Erythroblast (primary cell): ENCODE measurements around the gene HAUS5.

Experiments used
- GATA1 ChIP-seq: IDR thresholded peaks from 2 replicates; pipeline ENCODE4 v1.6.1; 2011; ENCODE audit warnings: low read depth, mild to moderate bottlenecking, control low read depth, low read length, moderate library complexity
- POLR2A ChIP-seq: IDR thresholded peaks from 2 replicates; pipeline ENCODE4 v1.6.1; 2011; ENCODE audit warnings: mild to moderate bottlenecking, low read length

DNA sequence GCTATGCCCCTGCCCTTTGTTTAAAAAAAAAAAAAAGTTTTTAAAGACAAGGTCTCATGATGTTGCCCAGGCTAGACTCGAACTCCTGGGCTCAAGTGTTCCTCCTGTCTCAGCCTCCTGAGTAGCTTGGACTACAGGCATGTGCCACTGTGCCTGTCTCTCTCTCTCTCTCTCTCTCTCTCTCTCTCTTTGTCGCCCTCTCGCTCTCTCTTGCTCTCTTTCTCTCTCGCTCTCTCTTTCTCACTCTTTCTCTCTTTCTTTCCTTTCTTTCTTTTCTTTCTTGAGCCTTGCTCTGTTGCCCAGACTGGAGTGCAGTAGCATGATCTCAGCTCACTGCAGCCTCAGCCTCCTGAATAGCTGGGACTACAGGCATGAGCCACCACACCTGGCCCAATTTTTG lies 43.1 kb downstream of the HAUS5 start:
- TF ChIP-seq POLR2A (no peak), GATA1 (no peak)
